T-cell (primary cell): ENCODE results near the gene C1orf141. TPM values are rescaled to one million over a fixed set of nuclear protein-coding genes. Genes with fewer than 3 reads are reported as not detected.

Source experiments
- ATAC-seq, 4 experiments: fragments of 200-7000 bp in 3 of 4; fragments of 150-1000 bp in 1 of 4; cut with Tn5 transposase; replicated peaks in 1 of 4; 1 replicate in 3 of 4; 2 replicates in 1 of 4; pipeline ENCODE4 v1.10.0; 2021; ENCODE audit warnings: moderate library complexity in 3 of 4, mild to moderate bottlenecking in 2 of 4, moderate number of reproducible peaks in 1 of 4
- CTCF ChIA-PET, 2 donors: fragments of 300-600 bp; sonication (Branson Sonifier 250); formaldehyde crosslinking; loops; one replicate each; lab custom pipeline; 2022; ENCODE audit warnings: antibody characterized with exemption in 2 of 2; lab: Charles Lee
- POLR2A ChIA-PET, 2 donors: fragments of 300-600 bp; sonication (Branson Sonifier 250); formaldehyde crosslinking; loops; one replicate each; lab custom pipeline; 2022; ENCODE audit warnings: antibody characterized with exemption in 2 of 2; lab: Charles Lee
- DNase-seq, 35 experiments: peaks; one replicate each; pipeline versions ENCODE4 v3.0.0 to v3.0.0-alpha.2; 2013 to 2023
- H3K27ac ChIP-seq: one replicate; pipeline ENCODE4 v1.5.1; 2013; ENCODE audit warnings: low read length
- H3K27me3 ChIP-seq, 2 experiments: replicated peaks in 1 of 2; 1 replicate in 1 of 2; 2 replicates in 1 of 2; pipeline versions ENCODE4 v1.6.1 to v1.7.0; 2013; ENCODE audit warnings: low read length in 1 of 2, mixed read lengths in 1 of 2; ENCODE audit not compliant: control insufficient read depth in 2 of 2, insufficient read depth in 2 of 2; ENCODE audit errors: extremely low read depth in 1 of 2
- H3K36me3 ChIP-seq, 2 donors: 1 replicate in 1 of 2; 2 replicates in 1 of 2; pipeline versions ENCODE4 v1.6.1 to v1.7.0; 2013; ENCODE audit warnings: low read length in 1 of 2; ENCODE audit not compliant: control insufficient read depth in 2 of 2, insufficient read depth in 1 of 2; ENCODE audit errors: extremely low read depth in 1 of 2
- H3K4me1 ChIP-seq, 2 experiments: 1 replicate in 1 of 2; 2 replicates in 1 of 2; pipeline versions ENCODE4 v1.6.1 to v1.7.0; 2013; ENCODE audit warnings: low read length in 2 of 2, mixed read lengths in 1 of 2; ENCODE audit not compliant: insufficient read depth in 2 of 2, control insufficient read depth in 1 of 2; ENCODE audit errors: extremely low read depth in 1 of 2
- H3K4me3 ChIP-seq, 2 donors: 1 replicate in 1 of 2; 2 replicates in 1 of 2; pipeline versions ENCODE4 v1.5.1 to v1.7.0; 2013; ENCODE audit warnings: mild to moderate bottlenecking in 2 of 2, low read length in 1 of 2, moderate library complexity in 1 of 2; ENCODE audit not compliant: control insufficient read depth in 1 of 2; ENCODE audit errors: extremely low read depth in 1 of 2
- H3K9me3 ChIP-seq: 2 replicates; pipeline ENCODE4 v1.7.0; 2013
- H3K27ac Mint-ChIP-seq, 2 donors: one replicate each; pipeline ENCODE4 v1.8.0; 2020 to 2021; ENCODE audit warnings: mild to moderate bottlenecking in 2 of 2, mixed read lengths in 2 of 2
- H3K27me3 Mint-ChIP-seq, 2 donors: one replicate each; pipeline ENCODE4 v1.8.0; 2021 to 2022; ENCODE audit warnings: mixed read lengths in 2 of 2
- H3K36me3 Mint-ChIP-seq: one replicate; pipeline ENCODE4 v1.8.0; 2021; ENCODE audit warnings: mixed read lengths
- H3K4me1 Mint-ChIP-seq, 3 donors: one replicate each; pipeline ENCODE4 v1.8.0; 2020 to 2022; ENCODE audit warnings: mixed read lengths in 3 of 3, mild to moderate bottlenecking in 1 of 3
- H3K4me3 Mint-ChIP-seq, 3 donors: one replicate each; pipeline ENCODE4 v1.8.0; 2020 to 2022; ENCODE audit warnings: mild to moderate bottlenecking in 3 of 3, mixed read lengths in 3 of 3, moderate library complexity in 3 of 3
- H3K9me3 Mint-ChIP-seq, 3 donors: one replicate each; pipeline ENCODE4 v1.8.0; 2020 to 2022; ENCODE audit warnings: mixed read lengths in 3 of 3
- WGBS: methylation state at CpG from one replicate; pipeline ENCODE4 v1.1.5; 2013; ENCODE audit warnings: missing lambda C conversion rate; ENCODE audit not compliant: insufficient coverage; 5-methylcytosine and 5-hydroxymethylcytosine counted together
- total RNA-seq, 35 experiments: library from RNA in 6 of 35; stranded (reverse) in 6 of 35; fragments of 120-200 nt in 1 of 35; gene quantifications; one replicate each; pipeline versions ENCODE4 v1.2.1 to v1.2.4 and lab custom pipeline; 2013 to 2026

Gene C1orf141
- total RNA-seq, 5 donors from 2014 or later (not counting 1 experiment from before 2014, with no cell fraction given): not detected

GRCh38 chr1:67170751-67171573 is 36.2 kb upstream of the C1orf141 start:
- H3K4me3 ChIP-seq: peak overlapping the region in 1 of 2 donors; percentile 16
- CTCF ChIA-PET: interaction anchor here (0.5 to 2.3 kb wide), 10 partner anchors 20 to 406 kb away, joined by 3 to 17 read pairs (median 4); no protein-coding TSS in a partner anchor
- H3K9me3 ChIP-seq: no peaks in the 10 kb centered on the region
- no peaks in the 10 kb centered on the region for H3K36me3 Mint-ChIP-seq
- no CpG with 5 or more reads among the region's 2 CpGs for WGBS
- H3K27ac ChIP-seq: peak overlapping the region; percentile 70
- H3K4me3 Mint-ChIP-seq: peak overlapping the region; percentile 54 to 69 (median 56)
- peak; percentile 67 to 84 (median 76) for ATAC-seq
- H3K9me3 Mint-ChIP-seq: no peaks in the 10 kb centered on the region
- peak overlapping the region; percentile 60 to 75 for H3K27ac Mint-ChIP-seq
- H3K27me3 ChIP-seq: peaks cover 0 to 3% of the 10 kb centered on the region in 2 experiments
- no peaks in the 10 kb centered on the region for H3K36me3 ChIP-seq
- H3K27me3 Mint-ChIP-seq: peaks cover 0 to 4% of the 10 kb centered on the region in 2 donors
- peaks cover 29 to 70% (median 57%) of the 10 kb centered on the region in 3 donors for H3K4me1 Mint-ChIP-seq
- POLR2A ChIA-PET: interaction anchor here (0.5 to 1.1 kb wide), 6 partner anchors 21 to 515 kb away, joined by 3 to 4 read pairs (median 4); no protein-coding TSS in a partner anchor
- peaks cover 14 to 38% of the 10 kb centered on the region in 2 experiments for H3K4me1 ChIP-seq
- DNase-seq: peak in 4 of 35 experiments; percentile 6 to 71 (median 18)

- WGBS: no CpG with 5 or more reads among the region's 3 CpGs
- no peak overlapping the region for H3K4me3 Mint-ChIP-seq
Measured at GRCh38 chr1:67169932-67170331, 35.2 kb upstream of the C1orf141 start.

GRCh38 chr1:67169496-67169895 is 34.7 kb upstream of the C1orf141 start:
- no CpG with 5 or more reads among the region's 2 CpGs for WGBS
- no peaks in the 10 kb centered on the region for H3K36me3 ChIP-seq
- H3K36me3 Mint-ChIP-seq: no peaks in the 10 kb centered on the region
- peaks cover 0 to 5% (median 0%) of the 10 kb centered on the region in 3 donors for H3K9me3 Mint-ChIP-seq
- no peak overlapping the region for H3K27ac ChIP-seq
- H3K27me3 Mint-ChIP-seq: peaks cover 4 to 8% of the 10 kb centered on the region in 2 donors
- H3K9me3 ChIP-seq: no peaks in the 10 kb centered on the region
- ChIA-PET POLR2A (no interaction called here), CTCF (interaction anchor here in 1 of 2 donors (0.6 to 1.1 kb wide), 6 partner anchors 9 to 141 kb away, joined by 3 to 5 read pairs (median 3); no protein-coding TSS in a partner anchor)
- H3K27me3 ChIP-seq: peaks cover 0 to 3% of the 10 kb centered on the region in 2 experiments
- H3K27ac Mint-ChIP-seq: no peak overlapping the region
- no peak overlapping the region for H3K4me3 ChIP-seq
- H3K4me3 Mint-ChIP-seq: no peak overlapping the region
- DNase-seq (no peak), ATAC-seq (no peak)
- peaks cover 29 to 65% (median 47%) of the 10 kb centered on the region in 3 donors for H3K4me1 Mint-ChIP-seq
- peaks cover 14 to 38% of the 10 kb centered on the region in 2 experiments for H3K4me1 ChIP-seq

More at GRCh38 chr1:67169932-67170331, 35.2 kb upstream of the C1orf141 start:
- ATAC-seq (no peak), DNase-seq (no peak)
- Histone ChIP-seq H3K9me3 (no peaks in the 10 kb centered on the region), H3K36me3 (no peaks in the 10 kb centered on the region), H3K4me3 (no peak overlapping the region), H3K27me3 (peaks cover 0 to 3% of the 10 kb centered on the region in 2 experiments), H3K4me1 (peaks cover 14 to 38% of the 10 kb centered on the region in 2 experiments), H3K27ac (peak overlapping the region; percentile 70)
- H3K36me3 Mint-ChIP-seq: no peaks in the 10 kb centered on the region
- H3K4me1 Mint-ChIP-seq: peaks cover 29 to 66% (median 47%) of the 10 kb centered on the region in 3 donors
- H3K9me3 Mint-ChIP-seq: peaks cover 0 to 5% (median 0%) of the 10 kb centered on the region in 3 donors
- ChIA-PET POLR2A (no interaction called here), CTCF (interaction anchor here (0.7 to 1.6 kb wide), 7 partner anchors 9 to 405 kb away, joined by 3 to 10 read pairs (median 4); no protein-coding TSS in a partner anchor)
- peaks cover 4 to 6% of the 10 kb centered on the region in 2 donors for H3K27me3 Mint-ChIP-seq
- no peak overlapping the region for H3K27ac Mint-ChIP-seq

- Histone ChIP-seq H3K4me3 (peak within 1 kb of the TSS in 1 of 2 donors; percentile 22), H3K27ac (peak within 1 kb of the TSS; percentile 64), H3K27me3 (peaks cover 0 to 3% of the 10 kb centered on the region in 2 experiments), H3K9me3 (no peaks in the 10 kb centered on the region), H3K4me1 (peaks cover 4 to 18% of the 10 kb centered on the region in 2 experiments), H3K36me3 (no peaks in the 10 kb centered on the region)
- Mint-ChIP-seq H3K27ac (peak within 1 kb of the TSS; percentile 65 to 72), H3K27me3 (peaks cover 4 to 12% of the 10 kb centered on the region in 2 donors), H3K9me3 (peaks cover 0 to 5% (median 0%) of the 10 kb centered on the region in 3 donors), H3K36me3 (no peaks in the 10 kb centered on the region), H3K4me3 (peak within 1 kb of the TSS in 2 of 3 donors; percentile 43 to 60), H3K4me1 (peaks cover 18 to 56% (median 36%) of the 10 kb centered on the region in 3 donors)
- ATAC-seq: peak in 1 of 4 experiments; percentile 34
- peak in 10 of 35 experiments; percentile 5 to 60 (median 20) for DNase-seq
- CTCF ChIA-PET: interaction anchor here (0.7 to 1.6 kb wide), 5 partner anchors 18 to 409 kb away, joined by 3 to 6 read pairs (median 5); no protein-coding TSS in a partner anchor
- 25% methylated on average over 1 of the region's 4 CpGs for WGBS
- POLR2A ChIA-PET: interaction anchor here in 1 of 2 donors (0.6 kb wide), 1 partner anchor 50 kb away, joined by 3 read pairs; no protein-coding TSS in a partner anchor
Measured at GRCh38 chr1:67166196-67166595, 31.4 kb upstream of the C1orf141 start, which contains the start of gene IL23R. TSS of gene IL23R (plus strand) at chr1:67166454. CDS start at chr1:67168121, 1,667 bp downstream.

GRCh38 chr1:67165468-67166041 is 30.8 kb upstream of the C1orf141 start:
- peaks cover 2 to 14% of the 10 kb centered on the region in 2 experiments for H3K4me1 ChIP-seq
- Mint-ChIP-seq H3K27me3 (peaks cover 4 to 12% of the 10 kb centered on the region in 2 donors), H3K4me3 (no peak overlapping the region)

More at GRCh38 chr1:67165468-67166041, 30.8 kb upstream of the C1orf141 start:
- Histone ChIP-seq H3K9me3 (no peaks in the 10 kb centered on the region), H3K27me3 (peaks cover 0 to 3% of the 10 kb centered on the region in 2 experiments), H3K4me3 (no peak overlapping the region), H3K36me3 (no peaks in the 10 kb centered on the region), H3K27ac (peak overlapping the region; percentile 64)
- peaks cover 0 to 5% (median 0%) of the 10 kb centered on the region in 3 donors for H3K9me3 Mint-ChIP-seq
- H3K4me1 Mint-ChIP-seq: peaks cover 12 to 50% (median 30%) of the 10 kb centered on the region in 3 donors
- ChIA-PET POLR2A (no interaction called here), CTCF (interaction anchor here (0.7 to 1.6 kb wide), 6 partner anchors 17 to 408 kb away, joined by 3 to 6 read pairs (median 4); no protein-coding TSS in a partner anchor)
- H3K27ac Mint-ChIP-seq: no peak overlapping the region
- no peak for DNase-seq
- no peak for ATAC-seq
- 90% methylated on average over 2 of the region's 4 CpGs for WGBS
- H3K36me3 Mint-ChIP-seq: no peaks in the 10 kb centered on the region
